ENCODE measurements around the gene ERC1.
"Not testable (repeated sequence)": the region's sequence is repeated elsewhere in the genome, so short reads cannot be mapped to it uniquely, and the experiment has no call there.

ERC1 gene

GRCh38 chr12:1197264-1198018 is 206.4 kb downstream of the ERC1 start:
- DNase-seq = no peak

DNA sequence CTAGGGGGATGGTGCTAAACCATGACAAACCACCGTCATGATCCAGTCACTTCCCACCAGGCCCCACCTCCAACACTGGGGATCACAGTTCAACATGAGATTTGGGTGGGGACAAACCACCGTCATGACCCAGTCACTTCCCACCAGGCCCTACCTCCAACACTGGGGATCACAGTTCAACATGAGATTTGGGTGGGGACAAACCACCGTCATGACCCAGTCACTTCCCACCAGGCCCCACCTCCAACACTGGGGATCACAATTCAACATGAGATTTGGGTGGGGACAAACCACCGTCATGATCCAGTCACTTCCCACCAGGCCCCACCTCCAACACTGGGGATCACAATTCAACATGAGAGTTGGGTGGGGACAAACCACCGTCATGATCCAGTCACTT is 207.8 kb downstream of the ERC1 start:
- DNase-seq = not testable (repeated sequence)

DNA sequence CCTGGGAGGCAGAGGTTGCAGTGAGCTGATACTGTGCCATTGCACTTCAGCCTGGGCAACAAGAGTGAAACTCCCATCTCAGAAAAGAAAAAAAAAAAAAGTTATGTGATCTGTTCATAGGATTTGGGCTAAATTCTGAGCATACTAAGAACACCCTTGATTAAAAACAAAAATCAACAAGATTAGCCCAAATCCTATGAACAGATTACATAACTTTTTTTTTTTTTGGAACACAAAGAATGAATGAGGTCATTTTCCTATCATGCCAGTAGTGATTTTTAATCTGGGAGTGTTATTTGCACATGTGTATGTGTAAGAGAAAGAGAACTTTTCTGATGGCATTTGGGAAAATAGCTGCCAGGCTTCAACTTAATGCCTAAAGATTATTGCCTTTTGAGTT is 208.7 kb downstream of the ERC1 start:
- no peak for DNase-seq

DNA sequence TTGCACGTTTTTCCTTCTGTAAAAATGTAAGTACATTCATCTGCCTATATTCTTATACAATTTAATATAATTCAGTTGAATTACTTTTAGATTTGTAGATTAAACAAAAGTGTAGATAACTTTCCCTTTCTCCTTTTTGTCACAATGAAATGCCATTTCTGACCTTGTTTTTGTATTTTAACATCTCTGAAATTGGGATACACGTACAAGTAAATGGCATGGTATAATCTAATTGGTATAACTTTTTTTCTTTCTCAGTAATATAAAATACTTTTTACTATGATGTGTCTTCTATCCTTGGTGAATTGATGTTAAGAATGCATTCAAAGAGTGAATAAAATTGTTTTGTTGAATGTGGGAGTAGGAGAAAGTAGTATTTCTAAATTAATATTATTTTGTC is 210.0 kb downstream of the ERC1 start:
- DNase-seq = no peak

DNA sequence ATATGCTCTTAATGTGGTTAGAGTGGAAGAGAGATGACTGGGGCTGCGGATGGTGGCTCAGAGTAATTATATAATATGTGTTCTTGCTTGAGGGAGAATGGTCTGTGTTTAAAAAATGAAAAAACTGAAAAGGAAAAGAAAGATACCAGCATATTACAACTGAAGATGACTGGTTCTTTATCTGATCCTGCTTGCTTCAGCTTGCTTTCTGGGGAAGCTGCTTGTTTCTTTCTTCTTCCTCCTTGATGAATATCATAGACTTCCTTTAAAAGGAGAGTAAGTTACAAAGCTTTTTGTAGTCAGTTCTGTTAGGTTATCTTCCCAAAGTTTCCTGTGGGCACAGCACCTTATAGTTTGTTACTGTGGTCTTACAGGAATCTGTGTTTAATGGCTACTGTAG is 210.9 kb downstream of the ERC1 start:
- no peak for DNase-seq

DNA sequence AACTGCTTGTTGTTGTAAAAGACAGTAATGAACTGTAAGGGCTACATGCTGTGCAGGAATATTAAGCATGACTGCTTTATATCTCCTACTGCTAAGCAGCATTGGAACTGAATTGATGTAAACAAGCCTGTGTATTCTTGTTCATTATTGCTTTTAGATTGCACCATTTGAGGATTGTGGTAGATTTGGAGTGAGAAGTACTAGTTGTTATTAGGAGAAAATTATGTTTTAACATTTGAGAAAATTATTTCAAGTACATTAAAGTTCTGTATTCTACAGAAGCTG is 212.7 kb downstream of the ERC1 start:
- DNase-seq = no peak

DNA sequence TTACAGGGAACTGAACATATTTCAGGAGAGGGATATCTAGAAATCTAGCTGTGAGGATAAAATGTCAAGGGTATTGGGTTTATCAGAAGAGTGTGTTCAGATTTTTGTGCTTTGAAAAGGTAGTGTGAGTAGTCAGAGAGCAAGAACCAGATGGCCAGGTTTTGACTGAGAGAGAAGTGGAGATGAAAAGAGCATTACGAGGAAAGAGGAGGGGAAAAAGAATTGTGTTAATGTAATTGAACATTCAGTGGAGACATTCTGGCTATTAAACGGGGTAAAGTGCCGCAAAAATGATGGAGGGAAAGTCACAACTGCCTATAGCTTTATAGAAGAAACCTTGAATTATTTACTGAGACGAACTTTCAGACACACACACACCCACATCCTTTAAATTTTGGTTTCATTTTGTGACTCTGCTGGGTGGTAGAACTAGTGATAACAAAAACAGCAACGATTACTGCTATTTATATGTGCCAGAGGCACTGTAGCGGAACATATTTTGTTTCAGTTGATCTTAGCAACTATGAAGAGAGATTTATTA is 213.6 kb downstream of the ERC1 start:
- DNase-seq = no peak

- DNase-seq = no peak
Observed at GRCh38 chr12:1205512-1206060, 214.6 kb downstream of the ERC1 start.

- DNase-seq = no peak
Observed at GRCh38 chr12:1206118-1206734, 215.2 kb downstream of the ERC1 start.

DNA sequence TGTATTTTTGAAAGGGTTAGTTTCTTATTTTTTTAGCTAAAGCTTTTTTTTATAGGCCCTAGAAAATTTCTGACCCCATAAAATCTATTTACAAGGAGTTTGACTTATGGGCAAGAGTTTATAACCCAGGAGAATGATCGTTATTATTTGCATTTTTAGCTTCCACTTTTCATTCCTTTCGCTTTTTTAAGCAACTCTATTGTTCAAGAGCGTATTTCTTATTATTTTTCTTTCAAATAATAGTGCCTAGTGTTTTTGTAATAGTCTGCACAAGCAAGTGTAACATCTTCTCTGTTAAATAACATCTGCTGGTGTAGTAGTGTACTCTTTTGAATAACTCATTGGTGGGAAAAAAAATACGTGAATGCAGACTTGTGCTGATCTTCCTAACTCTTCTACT is 216.3 kb downstream of the ERC1 start:
- no peak for DNase-seq

- not testable (repeated sequence) for DNase-seq
Observed at GRCh38 chr12:1208719-1209118, 217.7 kb downstream of the ERC1 start.

DNA sequence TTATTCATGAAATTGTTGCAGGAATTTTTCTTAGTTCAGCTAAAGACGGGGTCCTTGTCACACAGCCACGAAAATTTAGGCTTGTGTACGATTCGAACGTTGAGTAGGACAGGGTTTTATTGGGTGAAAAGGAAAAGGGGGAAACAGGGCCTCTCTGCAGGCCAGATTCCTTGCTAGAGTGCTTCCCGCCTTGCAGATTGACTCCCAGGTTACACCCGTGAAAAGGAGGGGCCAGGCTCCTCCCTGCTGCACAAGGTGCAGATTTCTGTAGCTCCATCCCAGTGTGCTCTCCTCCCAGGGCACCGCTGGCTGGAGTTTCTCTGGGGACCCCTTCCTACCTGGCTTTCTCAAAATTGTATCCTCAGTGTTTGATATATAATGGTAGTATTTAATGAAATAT is 221.5 kb downstream of the ERC1 start:
- DNase-seq = no peak

GRCh38 chr12:1213205-1213604 is 222.2 kb downstream of the ERC1 start:
- no peak for DNase-seq

- DNase-seq = no peak
Observed at GRCh38 chr12:1213618-1214205, 222.7 kb downstream of the ERC1 start.

DNA sequence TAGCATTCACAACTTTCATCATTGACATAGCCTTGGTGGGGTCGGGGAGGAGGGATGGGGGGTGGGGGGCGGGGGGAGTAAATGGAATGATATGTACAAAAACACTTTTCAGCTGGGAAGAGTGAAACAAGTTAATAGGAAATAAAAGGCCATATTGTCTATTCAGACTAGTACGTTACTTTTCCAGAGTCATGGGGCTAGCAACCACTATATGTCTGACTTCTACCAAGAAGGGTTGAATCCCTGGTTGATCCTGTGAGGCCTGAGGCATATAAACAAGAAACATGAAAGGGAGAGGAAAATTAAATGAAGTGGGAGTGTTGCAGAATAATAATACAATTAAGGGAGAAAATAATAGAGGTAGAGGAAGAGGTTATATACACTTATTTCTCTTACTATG is 225.5 kb downstream of the ERC1 start:
- DNase-seq = no peak

GRCh38 chr12:1217191-1217949 is 226.3 kb downstream of the ERC1 start:
- no peak for DNase-seq

DNA sequence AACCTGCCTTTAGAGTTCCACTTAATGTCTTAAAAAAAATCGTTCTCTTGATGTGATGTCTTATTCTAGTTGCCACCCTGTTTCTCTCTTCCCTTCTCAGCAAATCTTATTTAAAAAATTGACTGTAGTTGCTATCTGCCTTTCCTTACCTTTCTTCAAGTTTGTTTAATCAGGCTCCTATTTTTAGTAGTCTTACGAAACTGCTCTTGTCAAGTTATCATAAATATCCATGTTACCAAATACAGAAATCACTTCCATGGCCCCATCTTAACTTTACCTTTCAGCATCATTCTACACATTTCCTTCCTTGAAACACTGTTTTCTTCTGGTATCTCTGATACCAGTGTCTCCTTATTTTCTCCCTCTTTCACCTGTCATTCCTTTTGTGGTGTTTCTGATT is 227.3 kb downstream of the ERC1 start:
- DNase-seq = no peak

GRCh38 chr12:1220127-1221092 is 229.4 kb downstream of the ERC1 start:
- no peak for DNase-seq

DNA sequence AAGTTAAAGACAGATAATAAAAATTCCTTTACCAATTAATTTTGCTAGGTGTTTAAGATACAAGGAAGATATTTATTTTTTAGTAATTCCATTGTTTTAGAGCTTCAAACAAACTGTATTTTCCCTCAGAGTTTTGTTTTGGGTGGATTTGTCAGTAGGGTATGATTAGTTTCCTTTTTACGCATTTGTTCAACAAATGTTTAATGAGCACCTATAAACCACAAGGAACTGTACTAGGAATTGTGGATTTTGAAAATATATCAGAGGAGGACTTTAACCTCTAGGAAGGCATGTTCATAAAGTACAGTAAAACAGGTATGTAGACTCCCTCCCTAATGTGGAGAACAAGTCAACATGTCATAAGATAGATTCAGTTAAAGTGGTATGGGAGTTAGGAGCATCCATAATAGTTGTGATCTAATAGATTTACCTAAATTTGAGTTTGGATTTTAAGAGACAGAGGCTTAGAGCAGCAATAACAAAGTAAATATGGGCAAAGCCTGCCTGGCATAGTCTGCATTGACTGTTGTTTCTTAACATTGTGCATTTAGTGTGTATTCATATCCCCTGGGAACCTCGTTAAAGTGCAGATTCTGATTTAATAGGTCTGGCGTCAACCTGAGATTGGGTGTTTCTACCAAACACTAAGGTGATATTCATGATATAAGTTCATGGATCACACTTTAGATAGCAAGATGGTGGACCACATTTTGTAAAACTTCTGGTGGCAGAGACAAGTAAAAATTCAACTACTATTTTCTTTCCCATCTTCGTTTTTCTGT is 232.0 kb downstream of the ERC1 start:
- DNase-seq = no peak

DNA sequence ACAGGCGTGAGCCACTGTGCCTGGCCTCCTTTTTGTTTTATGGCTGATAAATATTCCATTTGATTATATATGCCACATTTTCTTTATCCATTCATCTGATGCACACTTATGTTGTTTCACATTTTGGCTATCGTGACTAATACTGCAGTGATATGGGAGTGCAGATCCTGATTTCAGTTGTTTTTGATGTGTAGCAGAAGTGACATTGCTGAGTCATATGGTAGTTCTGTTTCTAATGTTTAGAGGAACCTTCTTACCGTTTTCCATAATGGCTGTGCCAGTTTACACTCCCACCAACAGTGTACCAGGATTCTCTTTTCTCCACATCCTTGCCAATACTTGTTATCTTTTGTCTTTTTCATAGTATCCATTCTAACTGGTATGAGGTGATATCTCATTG is 235.9 kb downstream of the ERC1 start:
- DNase-seq = no peak

DNA sequence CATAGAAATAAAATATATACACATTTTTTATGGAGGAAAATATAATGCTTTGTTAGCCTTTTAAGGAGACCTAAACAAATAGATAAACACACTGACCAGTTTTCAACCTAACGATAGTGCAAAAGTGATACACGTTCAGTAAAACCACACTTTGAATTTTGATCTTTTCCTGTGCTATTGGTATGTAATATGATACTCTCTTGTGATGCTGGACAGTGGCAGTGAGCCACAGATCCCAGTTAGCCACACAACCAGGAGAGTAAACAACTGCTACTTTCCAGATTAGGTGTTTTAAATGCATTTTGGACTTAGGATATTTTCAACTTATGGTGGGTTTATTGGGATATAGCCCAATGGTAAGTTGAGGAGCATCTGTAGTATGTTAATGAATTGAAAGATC is 243.1 kb downstream of the ERC1 start:
- DNase-seq = peak in 1 of 2 experiments; percentile 2
